MCF 10A (cell line): ENCODE results near the gene P3R3URF. TPM values are rescaled to one million over a fixed set of nuclear protein-coding genes. Genes with fewer than 3 reads are reported as not detected.
A peak's percentile ranks its signal among the peaks of the same experiment; 100 is the strongest.

ENCODE experiments used
- BruUV-seq: library from RNA; stranded (reverse); fragments of 400-500 nt; replicated peaks from 2 replicates; lab custom pipeline; 2021; lab: Mats Ljungman, UMichigan
- CTCF ChIA-PET: fragments of 300-600 bp; sonication (Branson Sonifier 250); formaldehyde crosslinking; extraction: SDS; loops from one replicate; lab custom pipeline; 2021; ENCODE audit warnings: antibody characterized with exemption, inconsistent platforms; lab: Yijun Ruan, JAX
- POLR2A ChIA-PET: fragments of 300-600, 350-650 bp; sonication (Branson Sonifier 250); formaldehyde crosslinking; extraction: SDS; loops from one replicate; lab custom pipeline; 2020; ENCODE audit warnings: antibody characterized with exemption, inconsistent platforms; lab: Yijun Ruan, JAX
- DNase-seq: peaks from one replicate; pipeline ENCODE4 v3.0.0-alpha.2; 2018; ENCODE audit not compliant: unreplicated experiment
- H3K27ac Mint-ChIP-seq: one replicate; pipeline ENCODE4 v1.8.0; 2022; ENCODE audit warnings: mild to moderate bottlenecking, low read depth, mixed read lengths; ENCODE audit not compliant: unreplicated experiment
- H3K27me3 Mint-ChIP-seq: one replicate; pipeline ENCODE4 v1.8.0; 2022; ENCODE audit warnings: mixed read lengths; ENCODE audit not compliant: insufficient read depth, unreplicated experiment
- H3K36me3 Mint-ChIP-seq: one replicate; pipeline ENCODE4 v1.8.0; 2022; ENCODE audit warnings: mild to moderate bottlenecking, moderate library complexity, mixed read lengths; ENCODE audit not compliant: insufficient read depth, unreplicated experiment
- H3K4me1 Mint-ChIP-seq: one replicate; pipeline ENCODE4 v1.8.0; 2022; ENCODE audit warnings: mixed read lengths; ENCODE audit not compliant: insufficient read depth, unreplicated experiment
- H3K4me3 Mint-ChIP-seq: one replicate; pipeline ENCODE4 v1.8.0; 2022; ENCODE audit warnings: mild to moderate bottlenecking, moderate library complexity, mixed read lengths; ENCODE audit not compliant: unreplicated experiment
- H3K9me3 Mint-ChIP-seq: one replicate; pipeline ENCODE4 v1.8.0; 2022; ENCODE audit warnings: mixed read lengths; ENCODE audit not compliant: unreplicated experiment
- intact Hi-C: fragments of 100-400 bp; cut with micrococcal nuclease; formaldehyde crosslinking; loops from 2 replicates; pipeline ENCODE4 v1.14.1; 2022
- total RNA-seq: library from RNA; stranded (reverse); gene quantifications from 2 replicates; pipeline ENCODE4 v1.2.3, GENCODE V29; 2022
- TF ChIP-seq, protein P1 (sequence below): fragments of 200-600 bp; IDR thresholded peaks from one replicate; pipeline ENCODE4 v1.8.0; 2022; ENCODE audit warnings: antibody characterized with exemption, mild to moderate bottlenecking; ENCODE audit not compliant: unreplicated experiment

P3R3URF gene
- total RNA-seq, 1 experiment from 2014 or later = not detected

- ChIA-PET POLR2A (interaction anchor here (1.1 to 10.5 kb wide), 2 partner anchors 10 kb away, joined by 3 to 125 read pairs; no protein-coding TSS in a partner anchor), CTCF (interaction anchor here (0.9 to 4.5 kb wide), 3 partner anchors 12 to 31 kb away, joined by 3 to 23 read pairs (median 19); no protein-coding TSS in a partner anchor)
- no peak for DNase-seq
- H3K4me1 Mint-ChIP-seq = peaks cover 31% of the 10 kb centered on the region
- H3K36me3 Mint-ChIP-seq = peaks cover 58% of the 10 kb centered on the region
- H3K27ac Mint-ChIP-seq = peak overlapping the region; percentile 71
- intact Hi-C loops = no loop called here
- no TSS peak for BruUV-seq
- H3K27me3 Mint-ChIP-seq = no peaks in the 10 kb centered on the region
- H3K9me3 Mint-ChIP-seq = no peaks in the 10 kb centered on the region
- TF ChIP-seq, protein P1, sequence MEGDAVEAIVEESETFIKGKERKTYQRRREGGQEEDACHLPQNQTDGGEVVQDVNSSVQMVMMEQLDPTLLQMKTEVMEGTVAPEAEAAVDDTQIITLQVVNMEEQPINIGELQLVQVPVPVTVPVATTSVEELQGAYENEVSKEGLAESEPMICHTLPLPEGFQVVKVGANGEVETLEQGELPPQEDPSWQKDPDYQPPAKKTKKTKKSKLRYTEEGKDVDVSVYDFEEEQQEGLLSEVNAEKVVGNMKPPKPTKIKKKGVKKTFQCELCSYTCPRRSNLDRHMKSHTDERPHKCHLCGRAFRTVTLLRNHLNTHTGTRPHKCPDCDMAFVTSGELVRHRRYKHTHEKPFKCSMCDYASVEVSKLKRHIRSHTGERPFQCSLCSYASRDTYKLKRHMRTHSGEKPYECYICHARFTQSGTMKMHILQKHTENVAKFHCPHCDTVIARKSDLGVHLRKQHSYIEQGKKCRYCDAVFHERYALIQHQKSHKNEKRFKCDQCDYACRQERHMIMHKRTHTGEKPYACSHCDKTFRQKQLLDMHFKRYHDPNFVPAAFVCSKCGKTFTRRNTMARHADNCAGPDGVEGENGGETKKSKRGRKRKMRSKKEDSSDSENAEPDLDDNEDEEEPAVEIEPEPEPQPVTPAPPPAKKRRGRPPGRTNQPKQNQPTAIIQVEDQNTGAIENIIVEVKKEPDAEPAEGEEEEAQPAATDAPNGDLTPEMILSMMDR = no peak
- H3K4me3 Mint-ChIP-seq = no peak overlapping the region
Observed at GRCh38 chr1:46193285-46193684, 17.0 kb upstream of the P3R3URF start.

DNA sequence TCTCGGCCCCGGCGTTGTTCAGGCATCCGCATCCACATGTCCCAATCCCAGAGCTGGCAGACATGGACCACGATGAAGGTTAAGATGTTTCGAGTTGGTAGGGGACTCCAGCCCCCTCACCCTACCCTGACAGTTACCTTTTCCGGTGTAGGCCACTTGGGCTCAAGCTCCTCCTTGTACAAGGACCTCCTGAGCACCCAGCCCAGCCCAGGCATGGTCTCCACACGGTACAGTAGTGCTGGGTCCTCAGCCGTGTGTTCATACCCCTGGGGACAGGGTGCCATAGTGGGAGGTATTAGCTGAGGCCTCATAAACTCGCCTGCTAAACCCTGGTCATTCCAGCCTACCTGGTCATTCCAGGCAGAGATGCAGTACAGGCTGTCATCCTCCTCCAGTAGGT is 15.9 kb upstream of the P3R3URF start:
- Mint-ChIP-seq H3K4me1 (peaks cover 35% of the 10 kb centered on the region), H3K27me3 (no peaks in the 10 kb centered on the region), H3K36me3 (peaks cover 61% of the 10 kb centered on the region), H3K4me3 (no peak overlapping the region), H3K27ac (no peak overlapping the region), H3K9me3 (no peaks in the 10 kb centered on the region)
- POLR2A ChIA-PET = interaction anchor here (1.6 to 10.5 kb wide), 3 partner anchors 9 to 55 kb away, joined by 4 to 125 read pairs (median 8); no protein-coding TSS in a partner anchor
- no peak for DNase-seq
- intact Hi-C loops = no loop called here
- no TSS peak for BruUV-seq
- CTCF ChIA-PET = interaction anchor here (0.5 to 4.5 kb wide), 3 partner anchors 11 to 211 kb away, joined by 5 to 23 read pairs (median 19); no protein-coding TSS in a partner anchor
- TF ChIP-seq, protein P1 = no peak

DNA sequence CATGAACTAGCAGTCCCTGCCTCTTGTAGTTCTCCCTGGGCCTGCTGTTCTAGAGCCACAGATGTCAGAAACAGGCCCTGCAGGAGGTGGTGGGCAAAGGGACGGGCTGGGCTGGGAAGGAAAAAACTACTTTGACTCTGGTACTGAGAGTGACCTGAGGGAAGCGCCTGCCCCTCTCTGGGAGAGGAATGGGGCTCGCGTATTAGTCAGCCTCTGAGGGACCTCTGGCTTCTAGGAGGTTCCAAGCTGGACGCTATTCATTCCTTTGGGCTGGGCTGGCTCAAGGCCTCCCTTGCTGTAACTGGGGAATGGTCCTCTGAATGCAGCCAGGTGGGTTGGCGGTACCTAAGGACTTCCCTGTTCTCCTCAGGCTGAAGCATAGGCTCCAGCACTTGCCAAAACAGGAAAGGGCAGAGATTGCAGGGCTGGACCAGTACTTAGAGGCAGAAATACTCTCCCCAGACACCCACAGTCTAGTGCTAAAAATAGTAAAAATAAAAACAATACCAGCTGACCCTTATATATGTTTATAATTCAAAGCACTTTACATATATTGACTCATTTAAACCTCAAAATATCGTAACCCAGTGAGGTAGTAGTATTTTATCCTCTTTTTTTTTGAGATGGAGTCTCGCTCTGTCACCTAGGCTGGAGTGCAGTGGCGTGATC is 14.9 kb upstream of the P3R3URF start:
- TF ChIP-seq, protein P1 = no peak
- no peaks in the 10 kb centered on the region for H3K27me3 Mint-ChIP-seq
- intact Hi-C loops = no loop called here
- H3K4me1 Mint-ChIP-seq = peaks cover 32% of the 10 kb centered on the region
- CTCF ChIA-PET = interaction anchor here (0.6 to 4.5 kb wide), 4 partner anchors 10 to 155 kb away, joined by 3 to 23 read pairs (median 12); no protein-coding TSS in a partner anchor
- POLR2A ChIA-PET = interaction anchor here (0.6 to 10.5 kb wide), 6 partner anchors 8 to 150 kb away, joined by 4 to 125 read pairs (median 5); partner anchors contain the start of gene PIK3R3
- no TSS peak for BruUV-seq
- no peak overlapping the region for H3K4me3 Mint-ChIP-seq
- peaks cover 58% of the 10 kb centered on the region for H3K36me3 Mint-ChIP-seq
- no peak overlapping the region for H3K27ac Mint-ChIP-seq
- DNase-seq = no peak
- no peaks in the 10 kb centered on the region for H3K9me3 Mint-ChIP-seq

- TF ChIP-seq, protein P1 = no peak
- intact Hi-C loops = no loop called here
- ChIA-PET CTCF (interaction anchor here (0.6 to 4.5 kb wide), 4 partner anchors 9 to 154 kb away, joined by 3 to 23 read pairs (median 12); no protein-coding TSS in a partner anchor), POLR2A (interaction anchor here (0.8 to 10.5 kb wide), 5 partner anchors 8 to 502 kb away, joined by 4 to 125 read pairs (median 5); no protein-coding TSS in a partner anchor)
- Mint-ChIP-seq H3K27me3 (no peaks in the 10 kb centered on the region), H3K4me3 (no peak overlapping the region), H3K27ac (no peak overlapping the region), H3K36me3 (peaks cover 58% of the 10 kb centered on the region), H3K9me3 (no peaks in the 10 kb centered on the region), H3K4me1 (peaks cover 28% of the 10 kb centered on the region)
- BruUV-seq = no TSS peak
- DNase-seq = no peak
Observed at GRCh38 chr1:46190539-46190938, 14.3 kb upstream of the P3R3URF start.
